ENCODE results near the gene ABI2.

- TF ChIP-seq CTCF (conservative IDR thresholded peaks at IDR 0.05 in 1 of 2, IDR thresholded peaks at IDR 0.05 in 1 of 2; ENCODE audit: extremely low read depth in 1 of 2, insufficient read depth in 1 of 2, low read depth in 1 of 2, low read length in 2 of 2) (no peak), EZH2 (IDR thresholded peaks at IDR 0.05; ENCODE audit: borderline replicate concordance, low read length) (no peak)
Observed at GRCh38 chr2:203451011-203451410, 122.8 kb downstream of the ABI2 start.
